ENCODE results near the gene CDK10. TPM values are rescaled to one million over a fixed set of nuclear protein-coding genes. Genes with fewer than 3 reads are reported as not detected.

Gene CDK10
- total and polyA plus RNA-seq, 9 of the 15 experiments (the other 6 are each of a cell fraction or from before 2014, with no cell fraction given) = 2.0 to 85.1 (median 40.1) TPM

GRCh38 chr16:89655062-89655643, 31.3 kb upstream of the CDK10 start:
- Histone ChIP-seq H3K9me3 (replicated peaks; ENCODE audit: control insufficient read depth, insufficient read depth, low read depth, low read length) (no peaks in the 10 kb centered on the region), H4K20me1 (replicated peaks; ENCODE audit: control insufficient read depth, insufficient read depth, low read length) (peaks cover 4% of the 10 kb centered on the region; the same call in 1 of the 2 replicates), H3K9ac (ENCODE audit: insufficient read depth in 1 of 2, low read depth in 2 of 2, low read length in 2 of 2) (peak overlapping the region in 1 of 2 experiments; percentile 78; a peak in 2 of 4 replicates), H3K4me2 (ENCODE audit: insufficient read depth, low read length) (no peak overlapping the region), H2AFZ (ENCODE audit: low read depth, low read length) (no peak overlapping the region), H3K27ac (ENCODE audit: extremely low read depth, low read depth, low read length) (no peak overlapping the region), H3K36me3 (ENCODE audit: control insufficient read depth, insufficient read depth, low read length) (peaks cover 37% of the 10 kb centered on the region; the same call in 2 of the 3 replicates), H3K9me1 (ENCODE audit: control insufficient read depth, insufficient read depth, low read length) (peaks cover 7% of the 10 kb centered on the region), H3K27me3 (ENCODE audit: control insufficient read depth in 2 of 2, insufficient read depth in 2 of 2, low read length in 2 of 2) (no peaks in the 10 kb centered on the region), H3K4me3 (no peak overlapping the region), H3K4me1 (replicated peaks in 1 of 2; ENCODE audit: control insufficient read depth in 2 of 2, insufficient read depth in 2 of 2, low read length in 2 of 2) (peaks cover 4 to 53% of the 10 kb centered on the region in 2 experiments; a peak in 3 of 5 replicates), H3K79me2 (ENCODE audit: control insufficient read depth, insufficient read depth, low read length) (peaks cover 65% of the 10 kb centered on the region)
- CTCF ChIA-PET (ENCODE audit: low intra/inter-chr PET ratio) = no interaction called here
- DNase-seq (ENCODE audit: extremely low read depth in 1 of 4, low spot score in 3 of 4) (no peak), ATAC-seq (no peak), FAIRE-seq (no peak)
- in situ Hi-C loops (cut with MboI) (no loop called here), intact Hi-C loops (cut with micrococcal nuclease) (no loop called here)
- no peak for TF ChIP-seq ZNF212 (CRISPR knock-in tag; IDR thresholded peaks at IDR 0.05)
- TF ChIP-seq OTX1 (CRISPR knock-in tag; IDR thresholded peaks at IDR 0.05) = no peak
- no peak for TF ChIP-seq HMGN3 (IDR thresholded peaks at IDR 0.05; ENCODE audit: borderline replicate concordance, extremely low read depth, insufficient read length, low read depth, low read length)
- no peak for TF ChIP-seq ZNF232 (CRISPR knock-in tag; IDR thresholded peaks at IDR 0.05)
- TF ChIP-seq RBBP5 (IDR thresholded peaks at IDR 0.05; ENCODE audit: borderline replicate concordance, insufficient read depth, low read length, poor library complexity, severe bottlenecking) = no peak
- TF ChIP-seq ZNF699 (CRISPR knock-in tag; IDR thresholded peaks at IDR 0.05; ENCODE audit: insufficient replicate concordance) = no peak
- TF ChIP-seq XRCC4 (IDR thresholded peaks at IDR 0.05; ENCODE audit: extremely low read depth, insufficient read depth, insufficient read length) = no peak
- TF ChIP-seq E2F1 (CRISPR knock-in tag; IDR thresholded peaks at IDR 0.05) = no peak
- no peak for TF ChIP-seq BRCA1 (IDR thresholded peaks at IDR 0.05)
- no peak for TF ChIP-seq BRCA1 (CRISPR knock-in tag; IDR thresholded peaks at IDR 0.05)
- BruUV-seq (replicated peaks) = no TSS peak
- POLR2A ChIA-PET = interaction anchor here (0.6 to 1.6 kb wide), 3 partner anchors 14 to 358 kb away, joined by 3 to 6 read pairs (median 3); no protein-coding TSS in a partner anchor
- WGBS (ENCODE audit: insufficient coverage, low coverage, missing lambda C conversion rate) = 84% methylated on average over 10 of the region's 10 CpGs
